Measurements from ENCODE around the gene GRAMD1B. TPM values are rescaled to one million over a fixed set of nuclear protein-coding genes. Genes with fewer than 3 reads are reported as not detected.
A peak's percentile ranks its signal among the peaks of the same experiment; 100 is the strongest.
"Not testable (repeated sequence)": the region's sequence is repeated elsewhere in the genome, so short reads cannot be mapped to it uniquely, and the experiment has no call there.

GRAMD1B gene
- total RNA-seq, 6 experiments from 2014 or later = 1.0 to 2.0 (median 1.5) TPM

DNA sequence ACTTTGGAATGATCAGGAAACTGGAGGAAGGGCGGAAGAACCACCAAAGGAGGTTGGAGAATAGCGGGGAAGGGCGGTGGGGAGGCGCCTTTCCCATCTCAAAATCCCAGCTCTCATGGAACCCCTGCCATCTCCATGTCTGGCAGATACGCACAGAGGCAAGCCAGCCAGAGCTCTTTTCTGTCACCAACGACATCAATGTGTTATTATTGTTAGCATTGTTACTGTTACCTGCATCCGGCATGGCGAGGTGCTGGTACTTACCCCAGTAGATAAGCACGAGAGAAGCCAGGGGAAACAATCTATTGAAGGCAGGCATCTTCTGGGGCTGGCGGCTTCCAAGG lies 223.4 kb downstream of the GRAMD1B start:
- TF ChIP-seq POLR2A (IDR thresholded peaks at IDR 0.05) = no peak
- TF ChIP-seq, protein P1, sequence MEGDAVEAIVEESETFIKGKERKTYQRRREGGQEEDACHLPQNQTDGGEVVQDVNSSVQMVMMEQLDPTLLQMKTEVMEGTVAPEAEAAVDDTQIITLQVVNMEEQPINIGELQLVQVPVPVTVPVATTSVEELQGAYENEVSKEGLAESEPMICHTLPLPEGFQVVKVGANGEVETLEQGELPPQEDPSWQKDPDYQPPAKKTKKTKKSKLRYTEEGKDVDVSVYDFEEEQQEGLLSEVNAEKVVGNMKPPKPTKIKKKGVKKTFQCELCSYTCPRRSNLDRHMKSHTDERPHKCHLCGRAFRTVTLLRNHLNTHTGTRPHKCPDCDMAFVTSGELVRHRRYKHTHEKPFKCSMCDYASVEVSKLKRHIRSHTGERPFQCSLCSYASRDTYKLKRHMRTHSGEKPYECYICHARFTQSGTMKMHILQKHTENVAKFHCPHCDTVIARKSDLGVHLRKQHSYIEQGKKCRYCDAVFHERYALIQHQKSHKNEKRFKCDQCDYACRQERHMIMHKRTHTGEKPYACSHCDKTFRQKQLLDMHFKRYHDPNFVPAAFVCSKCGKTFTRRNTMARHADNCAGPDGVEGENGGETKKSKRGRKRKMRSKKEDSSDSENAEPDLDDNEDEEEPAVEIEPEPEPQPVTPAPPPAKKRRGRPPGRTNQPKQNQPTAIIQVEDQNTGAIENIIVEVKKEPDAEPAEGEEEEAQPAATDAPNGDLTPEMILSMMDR (IDR thresholded peaks at IDR 0.05) = no peak
- Histone ChIP-seq H3K9me3 (no peaks in the 10 kb centered on the region), H3K4me3 (no peak overlapping the region), H3K36me3 (no peaks in the 10 kb centered on the region), H3K4me1 (peaks cover 0 to 5% (median 0%) of the 10 kb centered on the region in 4 donors), H3K27ac (no peak overlapping the region), H3K27me3 (no peaks in the 10 kb centered on the region)
- no peak for DNase-seq
- intact Hi-C loops (cut with DNase I) = no loop called here
- 5% methylated on average over 8 of the region's 10 CpGs for WGBS (ENCODE audit: insufficient coverage, low coverage, low lambda C conversion rate, missing lambda C conversion rate)
- ATAC-seq = no peak

DNA sequence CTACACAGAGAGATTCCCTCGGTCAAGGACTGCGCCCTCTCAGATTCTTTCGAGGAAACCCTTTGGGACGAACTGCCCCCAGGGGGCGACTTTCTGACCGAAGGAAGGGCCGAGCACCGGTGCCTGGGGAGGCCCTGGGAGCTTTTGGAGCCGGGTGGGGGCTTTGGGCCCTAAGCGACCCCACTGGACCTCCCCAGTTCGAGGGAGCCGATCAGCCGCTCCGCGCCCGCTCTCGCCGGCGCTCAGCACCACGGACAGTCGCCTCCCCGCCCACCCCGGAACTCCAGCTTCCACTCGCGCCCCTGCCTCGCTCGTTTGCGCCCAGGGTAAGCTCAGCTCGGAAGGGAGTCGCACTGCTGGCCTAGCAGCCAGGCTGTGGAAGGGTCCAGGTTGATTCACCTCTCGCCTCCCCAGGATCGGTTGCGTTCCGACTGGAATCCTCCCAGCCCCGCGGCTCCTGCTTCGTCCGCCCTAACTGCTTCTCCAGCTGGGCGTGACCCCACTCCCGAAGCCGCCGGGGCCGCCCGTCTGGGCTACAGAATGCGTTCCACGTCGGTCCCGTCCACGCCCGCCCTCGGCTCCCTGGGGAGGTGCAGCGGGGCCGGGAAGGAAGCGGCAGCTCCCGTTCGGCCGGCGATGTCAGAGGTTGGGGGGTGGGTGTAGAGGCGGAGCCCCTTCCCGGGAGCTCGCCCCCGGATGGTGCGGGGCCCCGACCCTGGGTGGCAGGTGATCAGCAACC lies 223.9 kb downstream of the GRAMD1B start:
- intact Hi-C loops (cut with DNase I) = no loop called here
- H3K36me3 ChIP-seq = no peaks in the 10 kb centered on the region
- no peak overlapping the region for H3K27ac ChIP-seq
- H3K4me3 ChIP-seq = peak overlapping the region; percentile 38 to 47 (median 44)
- H3K9me3 ChIP-seq = no peaks in the 10 kb centered on the region
- H3K27me3 ChIP-seq = no peaks in the 10 kb centered on the region
- 4% methylated on average over 11 of the region's 64 CpGs for WGBS (ENCODE audit: insufficient coverage, low coverage, low lambda C conversion rate, missing lambda C conversion rate)
- no peak for TF ChIP-seq POLR2A (IDR thresholded peaks at IDR 0.05)
- TF ChIP-seq, protein P1 (IDR thresholded peaks at IDR 0.05) = no peak
- ATAC-seq (peak; percentile 50 to 65 (median 58)), DNase-seq (peak in 1 of 3 donors; percentile 31)
- peaks cover 0 to 5% (median 0%) of the 10 kb centered on the region in 4 donors for H3K4me1 ChIP-seq

DNA sequence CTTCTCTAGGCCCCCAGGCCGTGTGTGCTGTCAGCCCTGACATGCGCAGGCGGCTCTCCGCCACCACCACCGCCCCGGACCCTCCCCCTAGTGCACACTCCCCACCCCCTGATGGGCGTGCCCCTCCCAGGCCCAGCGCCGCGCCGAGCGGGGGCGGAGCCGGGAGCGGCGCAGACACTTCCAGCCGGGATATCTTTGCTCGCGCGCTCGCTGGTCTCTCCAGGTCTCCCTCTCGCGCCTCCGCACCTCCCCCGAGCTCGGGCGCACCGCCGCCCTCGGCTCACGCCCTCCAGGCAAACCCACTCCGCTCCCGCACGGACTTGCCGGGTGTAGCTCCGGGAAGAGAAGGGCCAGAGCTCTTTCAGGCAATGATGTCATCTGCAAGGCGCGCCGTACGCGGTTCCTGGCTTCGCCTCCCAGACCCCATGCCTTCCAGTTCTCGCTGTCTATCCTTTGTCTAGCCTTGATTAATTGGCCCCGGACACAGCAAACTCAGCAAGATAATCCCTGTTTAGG lies 224.6 kb downstream of the GRAMD1B start, which contains the start of gene SCN3B:
Gene SCN3B (minus strand): TSS at position 59 of the 516 bp plus-strand sequence. CDS start 823 bp downstream, outside the sequence.
- peak; percentile 77 to 96 (median 90) for ATAC-seq
- Histone ChIP-seq H3K27me3 (no peaks in the 10 kb centered on the region), H3K4me1 (peaks cover 0 to 5% (median 0%) of the 10 kb centered on the region in 4 donors), H3K9me3 (no peaks in the 10 kb centered on the region), H3K36me3 (no peaks in the 10 kb centered on the region), H3K27ac (no peak within 1 kb of the TSS), H3K4me3 (peak within 1 kb of the TSS; percentile 38 to 47 (median 44))
- TF ChIP-seq, protein P1 (IDR thresholded peaks at IDR 0.05) = no peak
- TF ChIP-seq POLR2A (IDR thresholded peaks at IDR 0.05) = no peak
- intact Hi-C loops (cut with DNase I) = no loop called here
- DNase-seq = peak in 2 of 3 donors; percentile 49 to 58
- 8% methylated on average over 9 of the region's 44 CpGs for WGBS (ENCODE audit: insufficient coverage, low coverage, low lambda C conversion rate, missing lambda C conversion rate)

DNA sequence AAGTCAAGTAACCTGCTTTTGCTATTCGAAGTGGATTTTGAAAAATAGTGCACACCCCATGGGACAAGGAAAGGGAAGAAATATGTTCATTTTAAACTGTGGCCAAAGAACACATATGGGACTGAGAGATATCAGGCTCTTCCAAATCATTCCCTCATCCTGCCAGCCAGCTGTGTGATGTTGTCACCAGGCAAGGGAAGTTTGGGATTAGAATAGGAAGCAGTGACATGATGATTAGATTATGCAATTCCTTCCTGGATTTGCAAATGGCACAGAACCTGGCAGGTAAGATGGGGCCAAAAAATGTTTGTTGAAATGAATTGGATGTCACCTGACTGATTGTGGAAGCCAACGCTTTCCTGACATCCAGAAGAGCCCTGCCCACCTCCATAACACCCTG lies 229.2 kb downstream of the GRAMD1B start:
- H3K27me3 ChIP-seq = no peaks in the 10 kb centered on the region
- TF ChIP-seq, protein P1 (IDR thresholded peaks at IDR 0.05) = no peak
- no peak for TF ChIP-seq POLR2A (IDR thresholded peaks at IDR 0.05)
- H3K27ac ChIP-seq = no peak overlapping the region
- intact Hi-C loops (cut with DNase I) = no loop called here
- no peaks in the 10 kb centered on the region for H3K36me3 ChIP-seq
- WGBS (ENCODE audit: insufficient coverage, low coverage, low lambda C conversion rate, missing lambda C conversion rate) = 44% methylated on average over 2 of the region's 2 CpGs
- ATAC-seq (no peak), DNase-seq (no peak)
- H3K4me3 ChIP-seq = no peak overlapping the region
- H3K9me3 ChIP-seq = no peaks in the 10 kb centered on the region
- peaks cover 0 to 1% (median 0%) of the 10 kb centered on the region in 4 donors for H3K4me1 ChIP-seq

DNA sequence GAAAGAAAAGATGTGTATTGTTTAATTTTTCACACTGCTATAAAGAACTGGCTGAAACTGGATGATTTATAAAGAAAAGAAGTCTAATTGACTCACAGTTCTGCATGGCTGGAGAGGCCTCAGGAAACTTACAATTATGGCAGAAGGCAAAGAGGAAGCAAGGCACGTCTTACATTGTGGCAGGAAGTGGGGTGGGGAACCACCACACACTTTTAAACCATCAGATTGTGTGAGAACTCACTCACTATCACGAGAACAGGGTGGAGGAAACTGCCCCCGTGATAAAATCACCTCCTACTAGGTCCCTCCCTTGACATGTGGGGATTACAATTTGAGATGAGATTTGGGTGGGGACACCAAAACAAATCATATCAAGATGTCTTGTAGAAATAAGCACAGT lies 229.9 kb downstream of the GRAMD1B start:
- H3K27ac ChIP-seq; intact Hi-C loops (cut with DNase I); ATAC-seq; H3K36me3 ChIP-seq; H3K4me1 ChIP-seq; H3K9me3 ChIP-seq; H3K27me3 ChIP-seq; H3K4me3 ChIP-seq; DNase-seq: not testable (repeated sequence)
- 7% methylated on average over 3 of the region's 3 CpGs for WGBS (ENCODE audit: insufficient coverage, low coverage, low lambda C conversion rate, missing lambda C conversion rate)
